ENCODE data around the gene FDX2. TPM values are rescaled to one million over a fixed set of nuclear protein-coding genes. Genes with fewer than 3 reads are reported as not detected.

FDX2 gene
- total and polyA plus RNA-seq, 2 of the 8 experiments (the other 6 are each of a cell fraction or from before 2014, with no cell fraction given), result 27.0 to 64.4 TPM

GRCh38 chr19:10293637-10294367 is 22.0 kb downstream of the FDX2 start:
- CTCF ChIA-PET (ENCODE audit: partially characterized antibody), result interaction anchor here (0.7 to 3.7 kb wide), 8 partner anchors 13 to 1960 kb away, joined by 3 to 29 read pairs (median 4); partner anchors contain the start of genes CDC37 and ICAM1
- H2BK20ac ChIP-seq (ENCODE audit: low read length), result no peak overlapping the region
- no peak for TF ChIP-seq ATF2 (IDR thresholded peaks at IDR 0.05; ENCODE audit: low read length)
- peak; percentile 5 for TF ChIP-seq EZH2 (IDR thresholded peaks at IDR 0.05; ENCODE audit: low read depth, low read length, severe bottlenecking)
- no peak overlapping the region for H3K4me3 ChIP-seq (ENCODE audit: extremely low read depth in 1 of 4, insufficient read depth in 2 of 4, low read depth in 3 of 4, low read length in 4 of 4)
- no peak overlapping the region for H3K23ac ChIP-seq (ENCODE audit: insufficient read length)
- H3K18ac ChIP-seq (ENCODE audit: extremely low read depth, low read length), result no peak overlapping the region
- FAIRE-seq (no peak), DNase-seq (ENCODE audit: low read depth in 1 of 2, low spot score in 2 of 2) (no peak)
- H3K9ac ChIP-seq (replicated peaks in 1 of 4; ENCODE audit: extremely low read depth in 1 of 4, low read depth in 3 of 4, low read length in 3 of 4), result no peak overlapping the region
- H3K9me3 ChIP-seq (ENCODE audit: insufficient read depth in 2 of 2, low read depth in 1 of 2, low read length in 1 of 2), result no peaks in the 10 kb centered on the region
- POLR2A ChIA-PET (ENCODE audit: partially characterized antibody), result interaction anchor here (1.0 to 2.4 kb wide), 3 partner anchors 8 to 40 kb away, joined by 3 to 7 read pairs (median 4); partner anchors contain the start of gene RAVER1
- H2BK120ac ChIP-seq (replicated peaks; ENCODE audit: low read depth, low read length), result no peak overlapping the region
- no peak overlapping the region for H4K91ac ChIP-seq (replicated peaks; ENCODE audit: insufficient read length, low read length)
- peaks cover 34% of the 10 kb centered on the region; the same call in 1 of the 2 replicates for H3K23me2 ChIP-seq (ENCODE audit: low read depth, low read length)
- no peaks in the 10 kb centered on the region for H3K79me2 ChIP-seq (ENCODE audit: control insufficient read depth in 1 of 2, insufficient read depth in 2 of 2, low read length in 2 of 2)
- H3K27me3 ChIP-seq (replicated peaks in 1 of 4; ENCODE audit: control insufficient read depth in 3 of 4, extremely low read depth in 1 of 4, insufficient read depth in 3 of 4, low read length in 3 of 4), result peaks cover 50 to 84% (median 76%) of the 10 kb centered on the region in 4 experiments
- peak overlapping the region in 1 of 2 experiments; percentile 84; a peak in 1 of 4 replicates for H3K4me2 ChIP-seq (ENCODE audit: insufficient read depth in 1 of 2, low read depth in 2 of 2, low read length in 2 of 2)
- no peak overlapping the region for H3K14ac ChIP-seq (ENCODE audit: insufficient read length)
- H4K8ac ChIP-seq (ENCODE audit: extremely low read depth, insufficient read depth, low read length), result no peak overlapping the region
- H3K56ac ChIP-seq (replicated peaks; ENCODE audit: insufficient read length, low read depth, low read length), result no peak overlapping the region
- peaks cover 0 to 44% (median 21%) of the 10 kb centered on the region in 4 experiments; a peak in 6 of 7 replicates for H3K4me1 ChIP-seq (replicated peaks in 1 of 4; ENCODE audit: control insufficient read depth in 3 of 4, insufficient read depth in 4 of 4, low read length in 3 of 4)
- no peaks in the 10 kb centered on the region for H3K79me1 ChIP-seq (ENCODE audit: low read depth, low read length)
- no peak overlapping the region for H4K5ac ChIP-seq (ENCODE audit: insufficient read length, low read depth, low read length)
- H3K36me3 ChIP-seq (ENCODE audit: control insufficient read depth in 2 of 4, insufficient read depth in 4 of 4, low read length in 3 of 4), result no peaks in the 10 kb centered on the region
- H3K27ac ChIP-seq (ENCODE audit: low read depth, low read length), result no peak overlapping the region
- 85% methylated on average over 49 of the region's 49 CpGs; no CpG with 5 or more reads in 1 of the 2 experiments for WGBS, 2 experiments (ENCODE audit: extremely low coverage in 1 of 2, insufficient coverage in 1 of 2, insufficient read length in 1 of 2, insufficient replicate concordance in 2 of 2, low coverage in 1 of 2, low lambda C conversion rate in 2 of 2, missing lambda C conversion rate in 1 of 2)
- no peak overlapping the region for H3K4ac ChIP-seq (replicated peaks; ENCODE audit: insufficient read length, low read depth, low read length)
- H2AK5ac ChIP-seq (ENCODE audit: low read depth, low read length), result peak overlapping the region; percentile 39; the same call in 1 of the 2 replicates
- peak overlapping the region; percentile 11; the same call in 1 of the 2 replicates for H2BK12ac ChIP-seq (ENCODE audit: low read depth, low read length)
- peaks cover 0 to 26% of the 10 kb centered on the region in 2 experiments for H4K20me1 ChIP-seq (replicated peaks in 1 of 2; ENCODE audit: control insufficient read depth in 1 of 2, insufficient read depth in 2 of 2, low read length in 2 of 2)
- no peak overlapping the region for H2BK5ac ChIP-seq (ENCODE audit: low read depth, low read length)
- no peak overlapping the region for H2BK15ac ChIP-seq (ENCODE audit: low read length)
- no peak overlapping the region for H2AFZ ChIP-seq (ENCODE audit: low read length)
